Embryonic facial prominence (tissue), 1 donor: ENCODE results near the gene KIAA0513.
"Not testable (repeated sequence)": the region's sequence is repeated elsewhere in the genome, so short reads cannot be mapped to it uniquely, and the experiment has no call there.

ENCODE experiments used
- DNase-seq: peaks from one replicate; pipeline ENCODE4 v3.0.0-alpha.2; 2016; ENCODE audit errors: extremely low spot score

The KIAA0513 gene

DNA sequence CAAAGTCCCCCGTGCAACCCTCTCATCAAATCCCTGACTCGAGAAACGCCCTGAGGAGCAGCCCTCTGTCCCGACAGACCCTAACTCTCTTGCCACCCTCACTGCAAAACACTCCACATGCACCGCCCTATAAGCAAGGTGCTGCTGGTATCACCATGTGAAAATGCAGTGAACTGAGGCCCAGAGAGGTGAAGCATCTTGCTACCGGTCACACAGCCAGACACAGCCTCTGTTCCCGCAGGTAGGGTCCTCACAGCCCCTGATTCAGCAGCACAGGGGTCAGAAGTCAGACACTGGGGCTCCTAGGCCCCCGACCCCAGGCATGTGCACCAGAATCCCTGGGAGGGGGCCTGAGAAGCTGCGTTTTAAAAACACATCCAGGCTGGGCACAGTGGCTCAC is 83.6 kb downstream of the KIAA0513 start:
- DNase-seq: no peak

- DNase-seq: no peak
Observed at GRCh38 chr16:85112364-85112763, 84.8 kb downstream of the KIAA0513 start, which contains the start of gene CIBAR2. TSS of gene CIBAR2 (minus strand) at chr16:85112472. CDS start at chr16:85112352, 120 bp downstream.

- no peak for DNase-seq
Observed at GRCh38 chr16:85113168-85113733, 85.7 kb downstream of the KIAA0513 start.

DNA sequence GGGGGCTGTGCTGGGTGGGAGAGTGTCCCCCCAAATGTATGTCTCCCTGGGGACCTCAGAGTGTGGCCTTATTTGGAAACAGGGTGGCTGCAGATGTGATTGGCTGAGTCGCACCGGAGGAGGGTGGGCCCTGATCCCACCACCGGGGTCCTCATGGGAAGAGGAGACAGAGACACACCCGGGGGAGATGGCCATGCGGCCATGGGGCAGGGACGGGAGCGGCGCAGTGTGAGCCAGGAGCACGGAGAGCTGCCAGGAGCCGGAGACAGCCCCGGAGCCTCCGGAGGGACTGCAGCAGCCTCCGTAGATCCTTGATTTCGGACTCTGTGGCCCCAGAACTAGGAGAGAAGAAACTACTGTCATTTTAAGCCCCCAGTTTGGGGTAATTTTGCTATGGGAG is 86.3 kb downstream of the KIAA0513 start:
- no peak for DNase-seq

DNA sequence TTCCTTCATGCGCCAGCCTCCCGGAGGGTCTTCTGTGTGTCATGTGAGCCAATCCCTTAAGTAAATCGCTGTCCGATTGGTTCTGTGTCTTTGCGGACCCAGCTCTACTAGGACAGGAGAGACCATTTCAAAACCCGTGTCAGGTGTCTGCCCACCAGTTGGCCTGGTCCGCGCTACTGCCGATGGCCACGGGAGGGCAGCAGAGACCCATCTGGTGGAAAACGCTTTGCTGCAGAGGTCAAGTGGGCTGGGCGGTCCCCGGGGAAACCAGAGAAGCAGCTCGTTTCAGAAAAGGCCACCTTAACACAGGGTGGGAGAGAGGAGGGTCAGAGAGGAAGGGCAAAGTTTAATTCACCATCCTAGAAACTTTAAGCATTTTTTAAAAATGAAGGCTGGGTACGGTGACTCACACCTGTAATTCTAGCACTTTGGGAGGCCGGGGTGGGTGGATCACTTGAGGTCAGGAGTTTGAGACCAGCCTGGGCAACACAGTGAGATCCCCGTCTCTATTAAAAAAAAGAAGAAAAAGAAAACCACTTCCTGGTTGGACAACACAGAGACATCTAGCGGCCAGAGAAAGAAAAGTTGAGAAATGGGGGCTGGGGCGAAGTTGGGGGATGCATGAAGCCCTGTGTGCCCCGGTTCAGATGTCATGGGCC is 87.4 kb downstream of the KIAA0513 start:
- no peak for DNase-seq

DNA sequence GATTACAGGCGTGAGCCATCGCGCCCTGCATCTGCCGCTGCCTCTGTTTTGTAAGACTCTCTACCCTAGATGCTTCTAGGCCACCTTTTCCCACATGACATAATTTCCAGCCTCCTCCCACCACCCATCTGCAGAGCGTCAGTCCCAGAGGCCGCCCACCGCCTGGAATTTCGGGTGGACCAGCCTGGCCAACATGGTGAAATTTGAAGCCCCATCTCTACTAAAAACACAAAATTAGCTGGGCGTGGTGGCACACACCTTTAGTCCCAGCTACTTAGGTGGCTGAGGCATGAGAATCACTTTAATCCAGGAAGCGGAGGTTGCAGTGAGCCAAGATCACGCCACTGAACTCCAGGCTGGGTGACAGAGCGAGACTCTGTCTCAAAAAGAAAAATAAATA is 89.8 kb downstream of the KIAA0513 start:
- DNase-seq: no peak

- DNase-seq: no peak
Observed at GRCh38 chr16:85120006-85120340, 92.4 kb downstream of the KIAA0513 start.

GRCh38 chr16:85123441-85123840 is 95.8 kb downstream of the KIAA0513 start:
- DNase-seq: not testable (repeated sequence)

- DNase-seq: no peak
Observed at GRCh38 chr16:85123891-85124635, 96.5 kb downstream of the KIAA0513 start.

DNA sequence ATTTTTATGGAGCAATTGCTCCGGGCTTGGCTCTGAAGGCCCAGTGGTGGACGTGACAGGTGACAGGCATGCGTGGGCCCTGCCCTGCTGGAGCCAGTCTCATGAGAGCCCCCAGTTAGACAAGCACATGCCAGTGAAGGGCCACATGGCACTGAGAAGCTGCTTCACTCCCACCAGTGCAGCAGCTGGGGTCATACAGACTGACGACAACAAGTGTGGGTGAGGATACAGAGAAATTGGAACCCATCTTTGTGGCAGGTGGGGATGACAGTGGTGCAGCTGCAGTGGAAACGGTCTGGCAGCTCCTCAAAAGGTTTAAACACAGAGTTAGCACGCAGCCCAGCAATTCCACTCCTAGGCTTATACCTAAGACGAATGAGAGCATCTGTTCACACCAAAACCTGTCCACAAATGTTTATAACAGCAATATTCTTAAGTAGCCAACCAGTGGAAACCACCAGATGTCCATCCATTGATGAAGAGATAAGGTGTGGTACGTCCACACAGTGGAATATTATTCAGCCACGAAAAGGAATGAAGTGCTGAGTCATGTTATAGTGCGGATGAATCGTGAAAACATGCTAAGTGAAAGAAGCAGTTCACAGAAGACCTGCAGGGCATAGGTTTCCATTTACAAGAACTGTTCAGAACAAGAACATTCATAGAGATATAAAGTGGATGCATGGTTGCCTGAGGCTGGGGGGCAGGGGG is 97.2 kb downstream of the KIAA0513 start:
- no peak for DNase-seq

GRCh38 chr16:85125570-85126393 is 98.2 kb downstream of the KIAA0513 start:
- no peak for DNase-seq

- DNase-seq: no peak
Observed at GRCh38 chr16:85126394-85126704, 98.8 kb downstream of the KIAA0513 start.

GRCh38 chr16:85126705-85127378 is 99.2 kb downstream of the KIAA0513 start:
- peak; percentile 80 for DNase-seq

- no peak for DNase-seq
Observed at GRCh38 chr16:85127379-85127723, 99.8 kb downstream of the KIAA0513 start.

- DNase-seq: no peak
Observed at GRCh38 chr16:85128079-85128837, 100.7 kb downstream of the KIAA0513 start.

DNA sequence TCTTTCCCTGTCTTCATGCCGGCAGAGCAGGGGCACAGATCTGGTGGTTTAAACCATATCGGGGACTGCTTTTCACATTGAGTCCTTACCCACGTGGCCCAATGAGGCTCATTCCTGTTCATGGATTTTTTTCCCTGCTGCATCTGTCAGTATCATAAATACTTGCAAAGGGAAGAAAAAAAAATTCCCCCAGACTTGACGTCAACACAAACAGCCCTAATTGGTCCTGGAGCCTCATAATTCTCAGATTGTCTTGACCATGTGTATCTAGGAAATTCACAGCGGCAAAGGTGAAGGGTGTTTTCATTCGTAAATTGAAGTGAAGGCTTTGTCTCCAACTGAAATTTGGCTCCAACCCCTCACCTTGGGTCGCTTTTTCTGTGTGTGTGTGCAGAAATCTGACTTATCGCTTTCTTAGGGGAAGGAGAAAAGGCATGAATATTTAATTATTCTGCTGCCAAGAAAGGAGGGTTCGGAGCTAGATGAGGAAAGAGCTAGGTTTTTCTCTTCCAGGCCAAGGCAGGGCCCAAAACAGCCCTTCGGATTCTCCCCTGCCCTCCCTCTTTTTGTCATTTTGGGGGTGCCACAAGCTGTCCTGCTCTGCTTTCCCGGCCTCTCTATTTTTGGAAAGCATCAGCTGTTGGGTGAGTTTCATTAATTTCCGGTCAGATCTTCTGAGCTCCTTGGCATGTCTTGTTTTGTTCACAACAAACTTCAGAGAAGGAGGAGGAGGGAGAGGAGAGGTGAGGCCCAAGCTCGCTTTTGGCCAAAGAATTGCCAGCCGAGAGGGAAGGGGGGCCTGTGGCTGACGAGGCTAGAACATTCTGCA is 102.5 kb downstream of the KIAA0513 start:
- no peak for DNase-seq

GRCh38 chr16:85130705-85131028 is 103.1 kb downstream of the KIAA0513 start:
- DNase-seq: no peak

- DNase-seq: no peak
Observed at GRCh38 chr16:85132456-85133289, 105.1 kb downstream of the KIAA0513 start.

GRCh38 chr16:85133290-85133599 is 105.7 kb downstream of the KIAA0513 start:
- DNase-seq: no peak
